Measurements from ENCODE around the gene ALKBH6. TPM values are rescaled to one million over a fixed set of nuclear protein-coding genes. Genes with fewer than 3 reads are reported as not detected.

Gene ALKBH6
- total and polyA plus RNA-seq, 2 of the 13 experiments (the other 11 are each of a cell fraction or from before 2014, with no cell fraction given): 13.7 to 18.1 TPM

DNA sequence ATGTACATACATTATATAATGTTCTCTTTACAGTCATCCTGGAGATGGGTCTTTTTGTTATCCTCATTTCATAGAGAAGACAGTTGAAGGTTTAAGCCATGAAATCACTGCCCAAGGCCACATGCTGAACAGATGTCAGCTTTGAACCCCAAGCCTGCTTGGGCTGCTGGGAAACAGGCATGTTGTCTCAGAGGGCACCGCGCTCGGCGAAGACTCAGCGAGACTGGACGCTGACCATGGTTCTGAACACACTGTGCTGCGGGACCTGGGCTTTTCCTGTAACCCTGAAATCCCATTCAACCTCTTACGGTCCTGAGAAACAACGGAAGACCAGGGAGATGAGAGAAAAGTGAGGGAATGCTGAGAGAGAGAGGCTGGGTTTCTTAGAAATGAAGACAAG, 50.5 kb downstream of the ALKBH6 start (continued):
- no peak for TF ChIP-seq TFAP4 (IDR thresholded peaks at IDR 0.05; ENCODE audit: borderline replicate concordance, low read depth)
- TF ChIP-seq, protein P1, sequence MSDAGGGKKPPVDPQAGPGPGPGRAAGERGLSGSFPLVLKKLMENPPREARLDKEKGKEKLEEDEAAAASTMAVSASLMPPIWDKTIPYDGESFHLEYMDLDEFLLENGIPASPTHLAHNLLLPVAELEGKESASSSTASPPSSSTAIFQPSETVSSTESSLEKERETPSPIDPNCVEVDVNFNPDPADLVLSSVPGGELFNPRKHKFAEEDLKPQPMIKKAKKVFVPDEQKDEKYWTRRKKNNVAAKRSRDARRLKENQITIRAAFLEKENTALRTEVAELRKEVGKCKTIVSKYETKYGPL (CRISPR knock-in tag; IDR thresholded peaks at IDR 0.05): peak; percentile 85
- TF ChIP-seq IRF9 (CRISPR knock-in tag; IDR thresholded peaks at IDR 0.05; ENCODE audit: borderline replicate concordance): 0 out of 2 replicates have a peak, but pooled peaks have one; percentile 52
- TF ChIP-seq KLF15 (CRISPR knock-in tag; IDR thresholded peaks at IDR 0.05; ENCODE audit: borderline replicate concordance): 0 out of 2 replicates have a peak, but pooled peaks have one; percentile 32
- no peak for TF ChIP-seq ZNF839 (CRISPR knock-in tag; IDR thresholded peaks at IDR 0.05; ENCODE audit: borderline replicate concordance)
- no peak for TF ChIP-seq ZNF609 (CRISPR knock-in tag; IDR thresholded peaks at IDR 0.05; ENCODE audit: borderline replicate concordance)
- TF ChIP-seq ZNF724P (CRISPR knock-in tag; IDR thresholded peaks at IDR 0.05; ENCODE audit: borderline replicate concordance): no peak
- peak; percentile 58; the same call in 1 of the 2 replicates for TF ChIP-seq FOXJ3 (CRISPR knock-in tag; IDR thresholded peaks at IDR 0.05; ENCODE audit: borderline replicate concordance)
- TF ChIP-seq NAIF1 (CRISPR knock-in tag; IDR thresholded peaks at IDR 0.05; ENCODE audit: borderline replicate concordance): no peak
- TF ChIP-seq NR1H2 (CRISPR knock-in tag; IDR thresholded peaks at IDR 0.05; ENCODE audit: borderline replicate concordance, low read depth): no peak
- TF ChIP-seq, protein P2, sequence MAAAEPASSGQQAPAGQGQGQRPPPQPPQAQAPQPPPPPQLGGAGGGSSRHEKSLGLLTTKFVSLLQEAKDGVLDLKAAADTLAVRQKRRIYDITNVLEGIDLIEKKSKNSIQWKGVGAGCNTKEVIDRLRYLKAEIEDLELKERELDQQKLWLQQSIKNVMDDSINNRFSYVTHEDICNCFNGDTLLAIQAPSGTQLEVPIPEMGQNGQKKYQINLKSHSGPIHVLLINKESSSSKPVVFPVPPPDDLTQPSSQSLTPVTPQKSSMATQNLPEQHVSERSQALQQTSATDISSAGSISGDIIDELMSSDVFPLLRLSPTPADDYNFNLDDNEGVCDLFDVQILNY (CRISPR knock-in tag; conservative IDR thresholded peaks at IDR 0.05): 0 out of 2 replicates have a peak, but pooled peaks have one; percentile 50
- TF ChIP-seq ISL2 (CRISPR knock-in tag; IDR thresholded peaks at IDR 0.05): peak; percentile 37; the same call in 1 of the 2 replicates
- TF ChIP-seq MYNN (CRISPR knock-in tag; IDR thresholded peaks at IDR 0.05; ENCODE audit: low read depth): no peak
- no peak for TF ChIP-seq HOXA9 (CRISPR knock-in tag; IDR thresholded peaks at IDR 0.05; ENCODE audit: borderline replicate concordance)
- TF ChIP-seq BHLHE40 (IDR thresholded peaks at IDR 0.05; ENCODE audit: low read length): no peak
- 0 out of 2 replicates have a peak, but pooled peaks have one; percentile 82 for TF ChIP-seq ZBTB49 (CRISPR knock-in tag; IDR thresholded peaks at IDR 0.05; ENCODE audit: borderline replicate concordance)

All from HepG2 (cell line).